HUES64 (cell line): Measurements from ENCODE around the gene STOX2.
A peak's percentile ranks its signal among the peaks of the same experiment; 100 is the strongest.

Experiments
- H3K27ac ChIP-seq: 2 replicates; pipeline ENCODE4 v1.7.0; 2013; ENCODE audit warnings: low read depth, low read length, inconsistent platforms
- H3K27me3 ChIP-seq: 2 replicates; pipeline ENCODE4 v1.6.1; 2013; ENCODE audit warnings: mild to moderate bottlenecking, low read length; ENCODE audit not compliant: insufficient read depth
- H3K36me3 ChIP-seq: 2 replicates; pipeline ENCODE4 v1.6.1; 2013; ENCODE audit warnings: mild to moderate bottlenecking, low read length; ENCODE audit not compliant: insufficient read depth
- H3K4me1 ChIP-seq: 2 replicates; pipeline ENCODE4 v1.6.1; 2013; ENCODE audit warnings: mild to moderate bottlenecking, low read length, moderate library complexity; ENCODE audit not compliant: insufficient read depth
- H3K4me3 ChIP-seq: 2 replicates; pipeline ENCODE4 v1.5.1; 2013; ENCODE audit warnings: mild to moderate bottlenecking, low read length, moderate library complexity
- H3K9ac ChIP-seq: 2 replicates; pipeline ENCODE4 v1.6.1; 2013; ENCODE audit warnings: mild to moderate bottlenecking, low read depth, low read length
- H3K9me3 ChIP-seq: 2 replicates; pipeline ENCODE4 v1.6.1; 2013; ENCODE audit warnings: low read depth, low read length; ENCODE audit not compliant: insufficient read depth
- WGBS: fragments of 150-250, 120-280 bp; methylation state at CpG from one replicate; pipeline ENCODE4 v1.1.7; 2013; ENCODE audit warnings: missing lambda C conversion rate; 5-methylcytosine and 5-hydroxymethylcytosine counted together

Gene STOX2

GRCh38 chr4:183897193-183897592 lies 7.9 kb upstream of the STOX2 start:
- Histone ChIP-seq H3K27me3 (no peaks in the 10 kb centered on the region), H3K4me1 (no peaks in the 10 kb centered on the region), H3K9ac (no peak overlapping the region), H3K36me3 (no peaks in the 10 kb centered on the region), H3K4me3 (no peak overlapping the region), H3K27ac (no peak overlapping the region), H3K9me3 (peaks cover 7% of the 10 kb centered on the region; the same call in 1 of the 2 replicates)
- WGBS = 90% methylated on average over 3 of the region's 3 CpGs

GRCh38 chr4:183898456-183898855 lies 6.7 kb upstream of the STOX2 start:
- Histone ChIP-seq H3K4me1 (no peaks in the 10 kb centered on the region), H3K27me3 (peaks cover 11% of the 10 kb centered on the region; the same call in 1 of the 2 replicates), H3K9ac (no peak overlapping the region), H3K9me3 (peaks cover 10% of the 10 kb centered on the region; the same call in 1 of the 2 replicates), H3K27ac (no peak overlapping the region), H3K36me3 (no peaks in the 10 kb centered on the region), H3K4me3 (no peak overlapping the region)
- 94% methylated on average over 5 of the region's 5 CpGs for WGBS

GRCh38 chr4:183903021-183903760 lies 1.9 kb upstream of the STOX2 start:
- WGBS = 90% methylated on average over 6 of the region's 6 CpGs
- no peak overlapping the region for H3K4me3 ChIP-seq
- peaks cover 10% of the 10 kb centered on the region; the same call in 1 of the 2 replicates for H3K9me3 ChIP-seq
- no peak overlapping the region for H3K9ac ChIP-seq
- peaks cover 47% of the 10 kb centered on the region for H3K27me3 ChIP-seq
- H3K4me1 ChIP-seq = peaks cover 12% of the 10 kb centered on the region; the same call in 1 of the 2 replicates
- no peak overlapping the region for H3K27ac ChIP-seq
- no peaks in the 10 kb centered on the region for H3K36me3 ChIP-seq

GRCh38 chr4:183905593-183906488 lies 734 bp downstream of the STOX2 start:
- WGBS = under 1% methylated on average over 86 of the region's 93 CpGs

GRCh38 chr4:183906489-183906738 lies 1.3 kb downstream of the STOX2 start:
- H3K36me3 ChIP-seq = no peaks in the 10 kb centered on the region
- H3K9me3 ChIP-seq = 0 out of 2 replicates have a peak, but pooled peaks cover 3% of the 10 kb centered on the region
- H3K27ac ChIP-seq = peak overlapping the region; percentile 45; the same call in 1 of the 2 replicates
- peaks cover 69% of the 10 kb centered on the region for H3K27me3 ChIP-seq
- WGBS = under 1% methylated on average over 24 of the region's 25 CpGs
- peak overlapping the region; percentile 89 for H3K9ac ChIP-seq
- peaks cover 29% of the 10 kb centered on the region; the same call in 1 of the 2 replicates for H3K4me1 ChIP-seq
- peak overlapping the region; percentile 72 for H3K4me3 ChIP-seq

More at GRCh38 chr4:183905593-183906488, 734 bp downstream of the STOX2 start:
- Histone ChIP-seq H3K36me3 (no peaks in the 10 kb centered on the region), H3K27me3 (peaks cover 69% of the 10 kb centered on the region), H3K27ac (peak overlapping the region; percentile 85), H3K9me3 (0 out of 2 replicates have a peak, but pooled peaks cover 3% of the 10 kb centered on the region), H3K4me1 (peaks cover 29% of the 10 kb centered on the region; the same call in 1 of the 2 replicates), H3K9ac (peak overlapping the region; percentile 83), H3K4me3 (peak overlapping the region; percentile 72)

- Histone ChIP-seq H3K4me1 (peaks cover 29% of the 10 kb centered on the region; the same call in 1 of the 2 replicates), H3K27me3 (peaks cover 69% of the 10 kb centered on the region), H3K9ac (peak overlapping the region; percentile 89), H3K36me3 (no peaks in the 10 kb centered on the region), H3K27ac (peak overlapping the region; percentile 45; the same call in 1 of the 2 replicates), H3K9me3 (0 out of 2 replicates have a peak, but pooled peaks cover 3% of the 10 kb centered on the region), H3K4me3 (peak overlapping the region; percentile 72)
- under 1% methylated on average over 52 of the region's 54 CpGs for WGBS
Measured at GRCh38 chr4:183906739-183907651, 1.9 kb downstream of the STOX2 start.

- no peaks in the 10 kb centered on the region for H3K36me3 ChIP-seq
- peak overlapping the region; percentile 72 for H3K4me3 ChIP-seq
- no peak overlapping the region for H3K27ac ChIP-seq
- 0 out of 2 replicates have a peak overlapping the region, but pooled peaks have one; percentile 89 for H3K9ac ChIP-seq
- H3K4me1 ChIP-seq = peaks cover 29% of the 10 kb centered on the region; the same call in 1 of the 2 replicates
- WGBS = 9% methylated on average over 9 of the region's 10 CpGs
- 0 out of 2 replicates have a peak, but pooled peaks cover 3% of the 10 kb centered on the region for H3K9me3 ChIP-seq
- H3K27me3 ChIP-seq = peaks cover 61% of the 10 kb centered on the region
Measured at GRCh38 chr4:183907871-183908683, 3.0 kb downstream of the STOX2 start.

- no peak overlapping the region for H3K4me3 ChIP-seq
- H3K36me3 ChIP-seq = no peaks in the 10 kb centered on the region
- peaks cover 50% of the 10 kb centered on the region for H3K27me3 ChIP-seq
- H3K27ac ChIP-seq = no peak overlapping the region
- no peak overlapping the region for H3K9ac ChIP-seq
- H3K9me3 ChIP-seq = no peaks in the 10 kb centered on the region
- peaks cover 29% of the 10 kb centered on the region; the same call in 1 of the 2 replicates for H3K4me1 ChIP-seq
Measured at GRCh38 chr4:183909187-183909586, 4.1 kb downstream of the STOX2 start.

GRCh38 chr4:183909801-183910200 lies 4.7 kb downstream of the STOX2 start:
- H3K4me3 ChIP-seq = no peak overlapping the region
- no peaks in the 10 kb centered on the region for H3K9me3 ChIP-seq
- peaks cover 24% of the 10 kb centered on the region; the same call in 1 of the 2 replicates for H3K4me1 ChIP-seq
- H3K36me3 ChIP-seq = no peaks in the 10 kb centered on the region
- H3K27ac ChIP-seq = no peak overlapping the region
- peaks cover 44% of the 10 kb centered on the region for H3K27me3 ChIP-seq
- no peak overlapping the region for H3K9ac ChIP-seq
- WGBS = 93% methylated on average over 5 of the region's 5 CpGs

- H3K27ac ChIP-seq = no peak overlapping the region
- peaks cover 23% of the 10 kb centered on the region; the same call in 1 of the 2 replicates for H3K4me1 ChIP-seq
- peaks cover 28% of the 10 kb centered on the region for H3K27me3 ChIP-seq
- H3K36me3 ChIP-seq = no peaks in the 10 kb centered on the region
- H3K9me3 ChIP-seq = no peaks in the 10 kb centered on the region
- no peak overlapping the region for H3K4me3 ChIP-seq
- no peak overlapping the region for H3K9ac ChIP-seq
- WGBS = 96% methylated on average over 8 of the region's 8 CpGs
Measured at GRCh38 chr4:183912585-183912984, 7.5 kb downstream of the STOX2 start.
